ENCODE data around the gene RCOR1. TPM values are rescaled to one million over a fixed set of nuclear protein-coding genes. Genes with fewer than 3 reads are reported as not detected.
"Not testable (repeated sequence)": the region's sequence is repeated elsewhere in the genome, so short reads cannot be mapped to it uniquely, and the experiment has no call there.

The RCOR1 gene
- total and polyA plus RNA-seq, 2 donors (not counting 1 experiment from before 2014, with no cell fraction given), result 8.7 to 37.1 TPM

- 100% methylated on average over 2 of the region's 2 CpGs for WGBS (ENCODE audit: insufficient coverage)
- no peaks in the 10 kb centered on the region for H3K9me3 Mint-ChIP-seq (ENCODE audit: insufficient read depth)
- Histone ChIP-seq H3K4me3 (ENCODE audit: control extremely low read depth in 1 of 5, extremely low read depth in 1 of 5, insufficient read depth in 1 of 5, low read depth in 2 of 5, low read length in 4 of 5) (no peak overlapping the region), H2AFZ (ENCODE audit: insufficient read depth, low read depth, low read length, poor library complexity, severe bottlenecking) (no peak overlapping the region), H3K4me1 (ENCODE audit: control insufficient read depth in 2 of 2, insufficient read depth in 2 of 2, low read length in 2 of 2) (peaks cover 21 to 35% of the 10 kb centered on the region in 2 donors), H3K27me3 (replicated peaks in 1 of 4; ENCODE audit: control extremely low read depth in 1 of 4, control insufficient read depth in 3 of 4, insufficient read depth in 4 of 4, low read length in 3 of 4) (no peaks in the 10 kb centered on the region), H3K9ac (ENCODE audit: low read length) (no peak overlapping the region), H3K4me2 (replicated peaks; ENCODE audit: low read depth, low read length, poor library complexity, severe bottlenecking) (no peak overlapping the region), H3K9me3 (ENCODE audit: control extremely low read depth in 1 of 3, control insufficient read depth in 2 of 3, insufficient read depth in 1 of 3, low read length in 2 of 3) (peaks cover 0 to 5% (median 0%) of the 10 kb centered on the region in 3 donors), H3K27ac (ENCODE audit: low read length in 2 of 2) (no peak overlapping the region), H3K36me3 (replicated peaks in 1 of 2; ENCODE audit: control extremely low read depth in 1 of 2, control insufficient read depth in 1 of 2, extremely low read depth in 1 of 2, insufficient read depth in 2 of 2, low read length in 1 of 2) (no peaks in the 10 kb centered on the region), H4K20me1 (ENCODE audit: control insufficient read depth, insufficient read depth, low read length, poor library complexity, severe bottlenecking) (no peaks in the 10 kb centered on the region), H3K79me2 (ENCODE audit: control insufficient read depth, insufficient read depth, low read length) (no peaks in the 10 kb centered on the region)
- ChIA-PET CTCF (interaction anchor here (1.4 kb wide), 1 partner anchor 68 kb away, joined by 3 read pairs; no protein-coding TSS in a partner anchor), POLR2A (no interaction called here)
- TF ChIP-seq EZH2 (IDR thresholded peaks at IDR 0.05; ENCODE audit: borderline replicate concordance, insufficient read depth, low read depth, low read length, poor library complexity, severe bottlenecking), result no peak
- no peak for TF ChIP-seq CTCF (IDR thresholded peaks at IDR 0.05)
- no peaks in the 10 kb centered on the region for H3K27me3 Mint-ChIP-seq
- intact Hi-C loops (cut with micrococcal nuclease), result no loop called here
- no peak overlapping the region for H3K4me3 Mint-ChIP-seq
- ATAC-seq (ENCODE audit: low read depth), result no peak
- peaks cover 32% of the 10 kb centered on the region for H3K4me1 Mint-ChIP-seq
- DNase-seq, result no peak
- H3K27ac Mint-ChIP-seq, result no peak overlapping the region
These were observed 21.4 kb upstream of the RCOR1 start for GRCh38 chr14:102571043-102571442.

GRCh38 chr14:102571478-102572042, 20.9 kb upstream of the RCOR1 start:
- H3K27ac ChIP-seq (ENCODE audit: low read length in 2 of 2), result no peak overlapping the region
- no peak overlapping the region for H3K9ac ChIP-seq (ENCODE audit: low read length)
- CTCF ChIA-PET, result interaction anchor here (0.6 to 1.4 kb wide), 3 partner anchors 11 to 237 kb away, joined by 3 read pairs; no protein-coding TSS in a partner anchor
- intact Hi-C loops (cut with micrococcal nuclease), result no loop called here
- H3K4me1 ChIP-seq (ENCODE audit: control insufficient read depth in 2 of 2, insufficient read depth in 2 of 2, low read length in 2 of 2), result peaks cover 21 to 32% of the 10 kb centered on the region in 2 donors
- H3K36me3 ChIP-seq (replicated peaks in 1 of 2; ENCODE audit: control extremely low read depth in 1 of 2, control insufficient read depth in 1 of 2, extremely low read depth in 1 of 2, insufficient read depth in 2 of 2, low read length in 1 of 2), result no peaks in the 10 kb centered on the region
- H3K4me2 ChIP-seq (replicated peaks; ENCODE audit: low read depth, low read length, poor library complexity, severe bottlenecking), result no peak overlapping the region
- no peaks in the 10 kb centered on the region for H3K27me3 Mint-ChIP-seq
- no peaks in the 10 kb centered on the region for H4K20me1 ChIP-seq (ENCODE audit: control insufficient read depth, insufficient read depth, low read length, poor library complexity, severe bottlenecking)
- peaks cover 0 to 5% (median 0%) of the 10 kb centered on the region in 3 donors for H3K9me3 ChIP-seq (ENCODE audit: control extremely low read depth in 1 of 3, control insufficient read depth in 2 of 3, insufficient read depth in 1 of 3, low read length in 2 of 3)
- POLR2A ChIA-PET, result no interaction called here
- peaks cover 29% of the 10 kb centered on the region for H3K4me1 Mint-ChIP-seq
- no peak overlapping the region for H2AFZ ChIP-seq (ENCODE audit: insufficient read depth, low read depth, low read length, poor library complexity, severe bottlenecking)
- WGBS (ENCODE audit: insufficient coverage), result 94% methylated on average over 4 of the region's 10 CpGs
- H3K27me3 ChIP-seq (replicated peaks in 1 of 4; ENCODE audit: control extremely low read depth in 1 of 4, control insufficient read depth in 3 of 4, insufficient read depth in 4 of 4, low read length in 3 of 4), result no peaks in the 10 kb centered on the region
- H3K9me3 Mint-ChIP-seq (ENCODE audit: insufficient read depth), result no peaks in the 10 kb centered on the region
- TF ChIP-seq EZH2 (IDR thresholded peaks at IDR 0.05; ENCODE audit: borderline replicate concordance, insufficient read depth, low read depth, low read length, poor library complexity, severe bottlenecking) (no peak), CTCF (IDR thresholded peaks at IDR 0.05) (no peak)
- no peaks in the 10 kb centered on the region for H3K79me2 ChIP-seq (ENCODE audit: control insufficient read depth, insufficient read depth, low read length)
- H3K27ac Mint-ChIP-seq, result no peak overlapping the region
- no peak overlapping the region for H3K4me3 Mint-ChIP-seq
- H3K4me3 ChIP-seq (ENCODE audit: control extremely low read depth in 1 of 5, extremely low read depth in 1 of 5, insufficient read depth in 1 of 5, low read depth in 2 of 5, low read length in 4 of 5), result no peak overlapping the region
- DNase-seq (no peak), ATAC-seq (ENCODE audit: low read depth) (no peak)

- H3K27me3 ChIP-seq (replicated peaks in 1 of 4; ENCODE audit: control extremely low read depth in 1 of 4, control insufficient read depth in 3 of 4, insufficient read depth in 4 of 4, low read length in 3 of 4); H3K79me2 ChIP-seq (ENCODE audit: control insufficient read depth, insufficient read depth, low read length); intact Hi-C loops (cut with micrococcal nuclease); ATAC-seq (ENCODE audit: low read depth); H3K9me3 ChIP-seq (ENCODE audit: control extremely low read depth in 1 of 3, control insufficient read depth in 2 of 3, insufficient read depth in 1 of 3, low read length in 2 of 3); H3K27me3 Mint-ChIP-seq; H4K20me1 ChIP-seq (ENCODE audit: control insufficient read depth, insufficient read depth, low read length, poor library complexity, severe bottlenecking); H3K36me3 ChIP-seq (replicated peaks in 1 of 2; ENCODE audit: control extremely low read depth in 1 of 2, control insufficient read depth in 1 of 2, extremely low read depth in 1 of 2, insufficient read depth in 2 of 2, low read length in 1 of 2); DNase-seq; H3K9me3 Mint-ChIP-seq (ENCODE audit: insufficient read depth): not testable (repeated sequence)
- Histone ChIP-seq H3K4me3 (ENCODE audit: control extremely low read depth in 1 of 5, extremely low read depth in 1 of 5, insufficient read depth in 1 of 5, low read depth in 2 of 5, low read length in 4 of 5) (peak overlapping the region in 3 of 5 experiments; percentile 16 to 52 (median 29)), H3K4me2 (replicated peaks; ENCODE audit: low read depth, low read length, poor library complexity, severe bottlenecking) (peak overlapping the region; percentile 68), H3K27ac (ENCODE audit: low read length in 2 of 2) (peak overlapping the region in 1 of 2 donors; percentile 37), H3K9ac (ENCODE audit: low read length) (peak overlapping the region; percentile 41), H2AFZ (ENCODE audit: insufficient read depth, low read depth, low read length, poor library complexity, severe bottlenecking) (peak overlapping the region; percentile 37), H3K4me1 (ENCODE audit: control insufficient read depth in 2 of 2, insufficient read depth in 2 of 2, low read length in 2 of 2) (peaks cover 17 to 25% of the 10 kb centered on the region in 2 donors)
- ChIA-PET POLR2A (interaction anchor here (0.7 kb wide), 1 partner anchor 270 kb away, joined by 4 read pairs; no protein-coding TSS in a partner anchor), CTCF (interaction anchor here (0.5 to 1.7 kb wide), 2 partner anchors 49 to 797 kb away, joined by 3 to 5 read pairs; no protein-coding TSS in a partner anchor)
- Mint-ChIP-seq H3K27ac (peak overlapping the region; percentile 47), H3K4me3 (peak overlapping the region; percentile 66), H3K4me1 (peaks cover 21% of the 10 kb centered on the region)
- 94% methylated on average over 5 of the region's 8 CpGs for WGBS (ENCODE audit: insufficient coverage)
These were observed 19.3 kb upstream of the RCOR1 start for GRCh38 chr14:102573161-102573560.

All from B cell (primary cell).